GM23338 (cell line): ENCODE data around the gene TMIE.

ENCODE experiments used
- CREB1 ChIP-seq: fragments of 250-450 bp; sonication (Bioruptor Pico); IDR thresholded peaks from 2 replicates; pipeline ENCODE4 v1.5.0; 2020; ENCODE audit warnings: low read depth, mild to moderate bottlenecking, moderate library complexity
- EZH2 ChIP-seq: fragments of 200-600 bp; sonication (generic); IDR thresholded peaks from one replicate; pipeline ENCODE4 v1.8.0; 2017; ENCODE audit warnings: antibody characterized with exemption, mild to moderate bottlenecking, low read depth; ENCODE audit not compliant: unreplicated experiment
- EZH2phosphoT487 ChIP-seq: fragments of 200-600 bp; sonication (generic); IDR thresholded peaks from one replicate; pipeline ENCODE4 v1.8.1; 2018; ENCODE audit warnings: antibody characterized with exemption; ENCODE audit not compliant: unreplicated experiment
- JUNB ChIP-seq: IDR thresholded peaks from one replicate; pipeline ENCODE4 v1.6.1; 2016; ENCODE audit warnings: antibody characterized with exemption; ENCODE audit not compliant: unreplicated experiment
- NANOG ChIP-seq: IDR thresholded peaks from 2 replicates; pipeline ENCODE4 v1.6.1; 2016; ENCODE audit warnings: antibody characterized with exemption, borderline replicate concordance
- POLR2AphosphoS5 ChIP-seq: IDR thresholded peaks from 2 replicates; pipeline ENCODE4 v1.6.1; 2016; ENCODE audit warnings: antibody characterized with exemption, low read depth
- STAT1 ChIP-seq: IDR thresholded peaks from one replicate; pipeline ENCODE4 v1.6.1; 2016; ENCODE audit warnings: antibody characterized with exemption; ENCODE audit not compliant: unreplicated experiment
- ZNF331 ChIP-seq: fragments of 250-450 bp; sonication (Bioruptor Pico); IDR thresholded peaks from 2 replicates; pipeline ENCODE4 v1.5.0; 2020; ENCODE audit warnings: low read depth, mild to moderate bottlenecking, moderate library complexity
- TF ChIP-seq, protein P1 (sequence below), 2 experiments: fragments of 200-600 bp in 1 of 2; sonication (generic) in 1 of 2; conservative IDR thresholded peaks; 2 replicates each; pipeline versions ENCODE4 v1.5.1 to v1.6.1; 2016 to 2017; ENCODE audit warnings: antibody characterized with exemption in 2 of 2, low read depth in 2 of 2, mild to moderate bottlenecking in 2 of 2, moderate library complexity in 1 of 2
- TF ChIP-seq, protein P2 (sequence below): IDR thresholded peaks from one replicate; pipeline ENCODE4 v1.6.1; 2018; ENCODE audit warnings: antibody characterized with exemption; ENCODE audit not compliant: unreplicated experiment
- TF ChIP-seq, protein P3 (sequence below): IDR thresholded peaks from 2 replicates; pipeline ENCODE4 v1.6.1; 2016; ENCODE audit warnings: antibody characterized with exemption
- TF ChIP-seq, protein P4 (sequence below): fragments of 250-450 bp; sonication (Bioruptor Pico); IDR thresholded peaks from 2 replicates; pipeline ENCODE4 v1.5.0; 2020; ENCODE audit warnings: mild to moderate bottlenecking, moderate library complexity

DNA sequence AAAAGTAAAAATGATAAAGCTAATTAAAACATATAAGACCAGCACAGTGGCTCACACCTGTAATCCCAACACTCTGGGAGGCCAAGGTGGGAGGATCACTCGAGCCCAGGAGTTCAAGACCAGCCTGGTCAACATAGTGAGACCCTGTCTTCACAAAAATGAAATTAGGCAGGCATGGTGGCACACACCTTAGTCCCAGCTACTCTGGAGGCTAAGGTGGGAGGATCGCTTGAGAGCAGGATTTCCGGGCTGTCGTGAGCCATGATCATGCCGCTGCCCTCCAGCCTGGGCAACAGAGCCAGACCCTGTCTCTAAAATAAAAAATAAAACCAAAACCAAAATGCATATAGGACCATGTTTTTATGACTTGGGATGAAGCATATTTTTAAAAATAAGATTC lies 21.3 kb downstream of the TMIE start:
- TF ChIP-seq, protein P1, sequence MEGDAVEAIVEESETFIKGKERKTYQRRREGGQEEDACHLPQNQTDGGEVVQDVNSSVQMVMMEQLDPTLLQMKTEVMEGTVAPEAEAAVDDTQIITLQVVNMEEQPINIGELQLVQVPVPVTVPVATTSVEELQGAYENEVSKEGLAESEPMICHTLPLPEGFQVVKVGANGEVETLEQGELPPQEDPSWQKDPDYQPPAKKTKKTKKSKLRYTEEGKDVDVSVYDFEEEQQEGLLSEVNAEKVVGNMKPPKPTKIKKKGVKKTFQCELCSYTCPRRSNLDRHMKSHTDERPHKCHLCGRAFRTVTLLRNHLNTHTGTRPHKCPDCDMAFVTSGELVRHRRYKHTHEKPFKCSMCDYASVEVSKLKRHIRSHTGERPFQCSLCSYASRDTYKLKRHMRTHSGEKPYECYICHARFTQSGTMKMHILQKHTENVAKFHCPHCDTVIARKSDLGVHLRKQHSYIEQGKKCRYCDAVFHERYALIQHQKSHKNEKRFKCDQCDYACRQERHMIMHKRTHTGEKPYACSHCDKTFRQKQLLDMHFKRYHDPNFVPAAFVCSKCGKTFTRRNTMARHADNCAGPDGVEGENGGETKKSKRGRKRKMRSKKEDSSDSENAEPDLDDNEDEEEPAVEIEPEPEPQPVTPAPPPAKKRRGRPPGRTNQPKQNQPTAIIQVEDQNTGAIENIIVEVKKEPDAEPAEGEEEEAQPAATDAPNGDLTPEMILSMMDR (conservative IDR thresholded peaks at IDR 0.05; ENCODE audit: low read depth in 2 of 2) = no peak
- no peak for TF ChIP-seq STAT1
- TF ChIP-seq EZH2 = no peak
- TF ChIP-seq ZNF331 (CRISPR knock-in tag) = no peak
- no peak for TF ChIP-seq CREB1 (CRISPR knock-in tag)
- no peak for TF ChIP-seq POLR2AphosphoS5
- TF ChIP-seq EZH2phosphoT487 = no peak
- TF ChIP-seq, protein P2, sequence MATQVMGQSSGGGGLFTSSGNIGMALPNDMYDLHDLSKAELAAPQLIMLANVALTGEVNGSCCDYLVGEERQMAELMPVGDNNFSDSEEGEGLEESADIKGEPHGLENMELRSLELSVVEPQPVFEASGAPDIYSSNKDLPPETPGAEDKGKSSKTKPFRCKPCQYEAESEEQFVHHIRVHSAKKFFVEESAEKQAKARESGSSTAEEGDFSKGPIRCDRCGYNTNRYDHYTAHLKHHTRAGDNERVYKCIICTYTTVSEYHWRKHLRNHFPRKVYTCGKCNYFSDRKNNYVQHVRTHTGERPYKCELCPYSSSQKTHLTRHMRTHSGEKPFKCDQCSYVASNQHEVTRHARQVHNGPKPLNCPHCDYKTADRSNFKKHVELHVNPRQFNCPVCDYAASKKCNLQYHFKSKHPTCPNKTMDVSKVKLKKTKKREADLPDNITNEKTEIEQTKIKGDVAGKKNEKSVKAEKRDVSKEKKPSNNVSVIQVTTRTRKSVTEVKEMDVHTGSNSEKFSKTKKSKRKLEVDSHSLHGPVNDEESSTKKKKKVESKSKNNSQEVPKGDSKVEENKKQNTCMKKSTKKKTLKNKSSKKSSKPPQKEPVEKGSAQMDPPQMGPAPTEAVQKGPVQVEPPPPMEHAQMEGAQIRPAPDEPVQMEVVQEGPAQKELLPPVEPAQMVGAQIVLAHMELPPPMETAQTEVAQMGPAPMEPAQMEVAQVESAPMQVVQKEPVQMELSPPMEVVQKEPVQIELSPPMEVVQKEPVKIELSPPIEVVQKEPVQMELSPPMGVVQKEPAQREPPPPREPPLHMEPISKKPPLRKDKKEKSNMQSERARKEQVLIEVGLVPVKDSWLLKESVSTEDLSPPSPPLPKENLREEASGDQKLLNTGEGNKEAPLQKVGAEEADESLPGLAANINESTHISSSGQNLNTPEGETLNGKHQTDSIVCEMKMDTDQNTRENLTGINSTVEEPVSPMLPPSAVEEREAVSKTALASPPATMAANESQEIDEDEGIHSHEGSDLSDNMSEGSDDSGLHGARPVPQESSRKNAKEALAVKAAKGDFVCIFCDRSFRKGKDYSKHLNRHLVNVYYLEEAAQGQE = no peak
- TF ChIP-seq, protein P3, sequence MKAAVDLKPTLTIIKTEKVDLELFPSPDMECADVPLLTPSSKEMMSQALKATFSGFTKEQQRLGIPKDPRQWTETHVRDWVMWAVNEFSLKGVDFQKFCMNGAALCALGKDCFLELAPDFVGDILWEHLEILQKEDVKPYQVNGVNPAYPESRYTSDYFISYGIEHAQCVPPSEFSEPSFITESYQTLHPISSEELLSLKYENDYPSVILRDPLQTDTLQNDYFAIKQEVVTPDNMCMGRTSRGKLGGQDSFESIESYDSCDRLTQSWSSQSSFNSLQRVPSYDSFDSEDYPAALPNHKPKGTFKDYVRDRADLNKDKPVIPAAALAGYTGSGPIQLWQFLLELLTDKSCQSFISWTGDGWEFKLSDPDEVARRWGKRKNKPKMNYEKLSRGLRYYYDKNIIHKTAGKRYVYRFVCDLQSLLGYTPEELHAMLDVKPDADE = no peak
- TF ChIP-seq, protein P4, sequence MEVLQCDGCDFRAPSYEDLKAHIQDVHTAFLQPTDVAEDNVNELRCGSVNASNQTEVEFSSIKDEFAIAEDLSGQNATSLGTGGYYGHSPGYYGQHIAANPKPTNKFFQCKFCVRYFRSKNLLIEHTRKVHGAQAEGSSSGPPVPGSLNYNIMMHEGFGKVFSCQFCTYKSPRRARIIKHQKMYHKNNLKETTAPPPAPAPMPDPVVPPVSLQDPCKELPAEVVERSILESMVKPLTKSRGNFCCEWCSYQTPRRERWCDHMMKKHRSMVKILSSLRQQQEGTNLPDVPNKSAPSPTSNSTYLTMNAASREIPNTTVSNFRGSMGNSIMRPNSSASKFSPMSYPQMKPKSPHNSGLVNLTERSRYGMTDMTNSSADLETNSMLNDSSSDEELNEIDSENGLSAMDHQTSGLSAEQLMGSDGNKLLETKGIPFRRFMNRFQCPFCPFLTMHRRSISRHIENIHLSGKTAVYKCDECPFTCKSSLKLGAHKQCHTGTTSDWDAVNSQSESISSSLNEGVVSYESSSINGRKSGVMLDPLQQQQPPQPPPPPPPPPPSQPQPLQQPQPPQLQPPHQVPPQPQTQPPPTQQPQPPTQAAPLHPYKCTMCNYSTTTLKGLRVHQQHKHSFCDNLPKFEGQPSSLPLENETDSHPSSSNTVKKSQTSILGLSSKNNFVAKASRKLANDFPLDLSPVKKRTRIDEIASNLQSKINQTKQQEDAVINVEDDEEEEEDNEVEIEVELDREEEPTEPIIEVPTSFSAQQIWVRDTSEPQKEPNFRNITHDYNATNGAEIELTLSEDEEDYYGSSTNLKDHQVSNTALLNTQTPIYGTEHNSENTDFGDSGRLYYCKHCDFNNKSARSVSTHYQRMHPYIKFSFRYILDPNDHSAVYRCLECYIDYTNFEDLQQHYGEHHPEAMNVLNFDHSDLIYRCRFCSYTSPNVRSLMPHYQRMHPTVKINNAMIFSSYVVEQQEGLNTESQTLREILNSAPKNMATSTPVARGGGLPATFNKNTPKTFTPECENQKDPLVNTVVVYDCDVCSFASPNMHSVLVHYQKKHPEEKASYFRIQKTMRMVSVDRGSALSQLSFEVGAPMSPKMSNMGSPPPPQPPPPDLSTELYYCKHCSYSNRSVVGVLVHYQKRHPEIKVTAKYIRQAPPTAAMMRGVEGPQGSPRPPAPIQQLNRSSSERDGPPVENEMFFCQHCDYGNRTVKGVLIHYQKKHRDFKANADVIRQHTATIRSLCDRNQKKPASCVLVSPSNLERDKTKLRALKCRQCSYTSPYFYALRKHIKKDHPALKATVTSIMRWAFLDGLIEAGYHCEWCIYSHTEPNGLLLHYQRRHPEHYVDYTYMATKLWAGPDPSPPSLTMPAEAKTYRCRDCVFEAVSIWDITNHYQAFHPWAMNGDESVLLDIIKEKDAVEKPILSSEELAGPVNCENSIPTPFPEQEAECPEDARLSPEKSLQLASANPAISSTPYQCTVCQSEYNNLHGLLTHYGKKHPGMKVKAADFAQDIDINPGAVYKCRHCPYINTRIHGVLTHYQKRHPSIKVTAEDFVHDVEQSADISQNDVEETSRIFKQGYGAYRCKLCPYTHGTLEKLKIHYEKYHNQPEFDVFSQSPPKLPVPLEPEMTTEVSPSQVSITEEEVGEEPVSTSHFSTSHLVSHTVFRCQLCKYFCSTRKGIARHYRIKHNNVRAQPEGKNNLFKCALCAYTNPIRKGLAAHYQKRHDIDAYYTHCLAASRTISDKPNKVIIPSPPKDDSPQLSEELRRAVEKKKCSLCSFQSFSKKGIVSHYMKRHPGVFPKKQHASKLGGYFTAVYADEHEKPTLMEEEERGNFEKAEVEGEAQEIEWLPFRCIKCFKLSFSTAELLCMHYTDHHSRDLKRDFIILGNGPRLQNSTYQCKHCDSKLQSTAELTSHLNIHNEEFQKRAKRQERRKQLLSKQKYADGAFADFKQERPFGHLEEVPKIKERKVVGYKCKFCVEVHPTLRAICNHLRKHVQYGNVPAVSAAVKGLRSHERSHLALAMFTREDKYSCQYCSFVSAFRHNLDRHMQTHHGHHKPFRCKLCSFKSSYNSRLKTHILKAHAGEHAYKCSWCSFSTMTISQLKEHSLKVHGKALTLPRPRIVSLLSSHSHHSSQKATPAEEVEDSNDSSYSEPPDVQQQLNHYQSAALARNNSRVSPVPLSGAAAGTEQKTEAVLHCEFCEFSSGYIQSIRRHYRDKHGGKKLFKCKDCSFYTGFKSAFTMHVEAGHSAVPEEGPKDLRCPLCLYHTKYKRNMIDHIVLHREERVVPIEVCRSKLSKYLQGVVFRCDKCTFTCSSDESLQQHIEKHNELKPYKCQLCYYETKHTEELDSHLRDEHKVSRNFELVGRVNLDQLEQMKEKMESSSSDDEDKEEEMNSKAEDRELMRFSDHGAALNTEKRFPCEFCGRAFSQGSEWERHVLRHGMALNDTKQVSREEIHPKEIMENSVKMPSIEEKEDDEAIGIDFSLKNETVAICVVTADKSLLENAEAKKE (CRISPR knock-in tag) = no peak
- no peak for TF ChIP-seq JUNB
- TF ChIP-seq NANOG = no peak
